Measurements from ENCODE around the gene HPCAL4.

DNA sequence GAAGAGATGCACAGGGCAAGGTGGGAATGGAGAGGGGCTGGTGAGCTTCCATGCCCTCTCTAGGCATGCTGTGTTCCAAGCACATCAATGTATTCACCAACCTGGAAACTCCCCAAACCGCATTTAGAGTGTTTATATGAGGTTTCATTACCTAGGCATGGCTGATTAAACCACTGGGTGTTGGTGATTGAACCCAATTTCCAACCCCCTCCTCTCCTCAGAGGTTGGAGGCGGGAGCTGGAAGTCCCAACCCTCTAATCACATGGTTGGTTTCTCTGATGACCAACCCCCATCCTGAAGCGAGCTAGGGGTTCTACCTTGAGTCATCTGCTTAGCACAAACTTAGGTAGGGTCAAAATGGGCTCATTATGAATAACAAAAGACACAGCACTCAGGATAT is 44.5 kb upstream of the HPCAL4 start:
- TF ChIP-seq, protein P1, sequence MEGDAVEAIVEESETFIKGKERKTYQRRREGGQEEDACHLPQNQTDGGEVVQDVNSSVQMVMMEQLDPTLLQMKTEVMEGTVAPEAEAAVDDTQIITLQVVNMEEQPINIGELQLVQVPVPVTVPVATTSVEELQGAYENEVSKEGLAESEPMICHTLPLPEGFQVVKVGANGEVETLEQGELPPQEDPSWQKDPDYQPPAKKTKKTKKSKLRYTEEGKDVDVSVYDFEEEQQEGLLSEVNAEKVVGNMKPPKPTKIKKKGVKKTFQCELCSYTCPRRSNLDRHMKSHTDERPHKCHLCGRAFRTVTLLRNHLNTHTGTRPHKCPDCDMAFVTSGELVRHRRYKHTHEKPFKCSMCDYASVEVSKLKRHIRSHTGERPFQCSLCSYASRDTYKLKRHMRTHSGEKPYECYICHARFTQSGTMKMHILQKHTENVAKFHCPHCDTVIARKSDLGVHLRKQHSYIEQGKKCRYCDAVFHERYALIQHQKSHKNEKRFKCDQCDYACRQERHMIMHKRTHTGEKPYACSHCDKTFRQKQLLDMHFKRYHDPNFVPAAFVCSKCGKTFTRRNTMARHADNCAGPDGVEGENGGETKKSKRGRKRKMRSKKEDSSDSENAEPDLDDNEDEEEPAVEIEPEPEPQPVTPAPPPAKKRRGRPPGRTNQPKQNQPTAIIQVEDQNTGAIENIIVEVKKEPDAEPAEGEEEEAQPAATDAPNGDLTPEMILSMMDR (conservative IDR thresholded peaks at IDR 0.05; ENCODE audit: low read depth in 2 of 2) = no peak
- TF ChIP-seq EZH2phosphoT487 (IDR thresholded peaks at IDR 0.05; ENCODE audit: unreplicated experiment) = no peak
- TF ChIP-seq EZH2 (IDR thresholded peaks at IDR 0.05; ENCODE audit: low read depth, unreplicated experiment) = no peak
- TF ChIP-seq, protein P2, sequence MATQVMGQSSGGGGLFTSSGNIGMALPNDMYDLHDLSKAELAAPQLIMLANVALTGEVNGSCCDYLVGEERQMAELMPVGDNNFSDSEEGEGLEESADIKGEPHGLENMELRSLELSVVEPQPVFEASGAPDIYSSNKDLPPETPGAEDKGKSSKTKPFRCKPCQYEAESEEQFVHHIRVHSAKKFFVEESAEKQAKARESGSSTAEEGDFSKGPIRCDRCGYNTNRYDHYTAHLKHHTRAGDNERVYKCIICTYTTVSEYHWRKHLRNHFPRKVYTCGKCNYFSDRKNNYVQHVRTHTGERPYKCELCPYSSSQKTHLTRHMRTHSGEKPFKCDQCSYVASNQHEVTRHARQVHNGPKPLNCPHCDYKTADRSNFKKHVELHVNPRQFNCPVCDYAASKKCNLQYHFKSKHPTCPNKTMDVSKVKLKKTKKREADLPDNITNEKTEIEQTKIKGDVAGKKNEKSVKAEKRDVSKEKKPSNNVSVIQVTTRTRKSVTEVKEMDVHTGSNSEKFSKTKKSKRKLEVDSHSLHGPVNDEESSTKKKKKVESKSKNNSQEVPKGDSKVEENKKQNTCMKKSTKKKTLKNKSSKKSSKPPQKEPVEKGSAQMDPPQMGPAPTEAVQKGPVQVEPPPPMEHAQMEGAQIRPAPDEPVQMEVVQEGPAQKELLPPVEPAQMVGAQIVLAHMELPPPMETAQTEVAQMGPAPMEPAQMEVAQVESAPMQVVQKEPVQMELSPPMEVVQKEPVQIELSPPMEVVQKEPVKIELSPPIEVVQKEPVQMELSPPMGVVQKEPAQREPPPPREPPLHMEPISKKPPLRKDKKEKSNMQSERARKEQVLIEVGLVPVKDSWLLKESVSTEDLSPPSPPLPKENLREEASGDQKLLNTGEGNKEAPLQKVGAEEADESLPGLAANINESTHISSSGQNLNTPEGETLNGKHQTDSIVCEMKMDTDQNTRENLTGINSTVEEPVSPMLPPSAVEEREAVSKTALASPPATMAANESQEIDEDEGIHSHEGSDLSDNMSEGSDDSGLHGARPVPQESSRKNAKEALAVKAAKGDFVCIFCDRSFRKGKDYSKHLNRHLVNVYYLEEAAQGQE (IDR thresholded peaks at IDR 0.05; ENCODE audit: unreplicated experiment) = no peak
- TF ChIP-seq POLR2AphosphoS5 (IDR thresholded peaks at IDR 0.05; ENCODE audit: low read depth) = no peak
- no peak for TF ChIP-seq NANOG (IDR thresholded peaks at IDR 0.05; ENCODE audit: borderline replicate concordance)
- TF ChIP-seq ZNF331 (CRISPR knock-in tag; IDR thresholded peaks at IDR 0.05; ENCODE audit: low read depth) = no peak
- TF ChIP-seq CREB1 (CRISPR knock-in tag; IDR thresholded peaks at IDR 0.05; ENCODE audit: low read depth) = no peak
- TF ChIP-seq ZNF114 (CRISPR knock-in tag; IDR thresholded peaks at IDR 0.05) = no peak
- TF ChIP-seq, protein P3, sequence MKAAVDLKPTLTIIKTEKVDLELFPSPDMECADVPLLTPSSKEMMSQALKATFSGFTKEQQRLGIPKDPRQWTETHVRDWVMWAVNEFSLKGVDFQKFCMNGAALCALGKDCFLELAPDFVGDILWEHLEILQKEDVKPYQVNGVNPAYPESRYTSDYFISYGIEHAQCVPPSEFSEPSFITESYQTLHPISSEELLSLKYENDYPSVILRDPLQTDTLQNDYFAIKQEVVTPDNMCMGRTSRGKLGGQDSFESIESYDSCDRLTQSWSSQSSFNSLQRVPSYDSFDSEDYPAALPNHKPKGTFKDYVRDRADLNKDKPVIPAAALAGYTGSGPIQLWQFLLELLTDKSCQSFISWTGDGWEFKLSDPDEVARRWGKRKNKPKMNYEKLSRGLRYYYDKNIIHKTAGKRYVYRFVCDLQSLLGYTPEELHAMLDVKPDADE (IDR thresholded peaks at IDR 0.05) = no peak
- no peak for TF ChIP-seq JUNB (IDR thresholded peaks at IDR 0.05; ENCODE audit: unreplicated experiment)
- TF ChIP-seq, protein P4, sequence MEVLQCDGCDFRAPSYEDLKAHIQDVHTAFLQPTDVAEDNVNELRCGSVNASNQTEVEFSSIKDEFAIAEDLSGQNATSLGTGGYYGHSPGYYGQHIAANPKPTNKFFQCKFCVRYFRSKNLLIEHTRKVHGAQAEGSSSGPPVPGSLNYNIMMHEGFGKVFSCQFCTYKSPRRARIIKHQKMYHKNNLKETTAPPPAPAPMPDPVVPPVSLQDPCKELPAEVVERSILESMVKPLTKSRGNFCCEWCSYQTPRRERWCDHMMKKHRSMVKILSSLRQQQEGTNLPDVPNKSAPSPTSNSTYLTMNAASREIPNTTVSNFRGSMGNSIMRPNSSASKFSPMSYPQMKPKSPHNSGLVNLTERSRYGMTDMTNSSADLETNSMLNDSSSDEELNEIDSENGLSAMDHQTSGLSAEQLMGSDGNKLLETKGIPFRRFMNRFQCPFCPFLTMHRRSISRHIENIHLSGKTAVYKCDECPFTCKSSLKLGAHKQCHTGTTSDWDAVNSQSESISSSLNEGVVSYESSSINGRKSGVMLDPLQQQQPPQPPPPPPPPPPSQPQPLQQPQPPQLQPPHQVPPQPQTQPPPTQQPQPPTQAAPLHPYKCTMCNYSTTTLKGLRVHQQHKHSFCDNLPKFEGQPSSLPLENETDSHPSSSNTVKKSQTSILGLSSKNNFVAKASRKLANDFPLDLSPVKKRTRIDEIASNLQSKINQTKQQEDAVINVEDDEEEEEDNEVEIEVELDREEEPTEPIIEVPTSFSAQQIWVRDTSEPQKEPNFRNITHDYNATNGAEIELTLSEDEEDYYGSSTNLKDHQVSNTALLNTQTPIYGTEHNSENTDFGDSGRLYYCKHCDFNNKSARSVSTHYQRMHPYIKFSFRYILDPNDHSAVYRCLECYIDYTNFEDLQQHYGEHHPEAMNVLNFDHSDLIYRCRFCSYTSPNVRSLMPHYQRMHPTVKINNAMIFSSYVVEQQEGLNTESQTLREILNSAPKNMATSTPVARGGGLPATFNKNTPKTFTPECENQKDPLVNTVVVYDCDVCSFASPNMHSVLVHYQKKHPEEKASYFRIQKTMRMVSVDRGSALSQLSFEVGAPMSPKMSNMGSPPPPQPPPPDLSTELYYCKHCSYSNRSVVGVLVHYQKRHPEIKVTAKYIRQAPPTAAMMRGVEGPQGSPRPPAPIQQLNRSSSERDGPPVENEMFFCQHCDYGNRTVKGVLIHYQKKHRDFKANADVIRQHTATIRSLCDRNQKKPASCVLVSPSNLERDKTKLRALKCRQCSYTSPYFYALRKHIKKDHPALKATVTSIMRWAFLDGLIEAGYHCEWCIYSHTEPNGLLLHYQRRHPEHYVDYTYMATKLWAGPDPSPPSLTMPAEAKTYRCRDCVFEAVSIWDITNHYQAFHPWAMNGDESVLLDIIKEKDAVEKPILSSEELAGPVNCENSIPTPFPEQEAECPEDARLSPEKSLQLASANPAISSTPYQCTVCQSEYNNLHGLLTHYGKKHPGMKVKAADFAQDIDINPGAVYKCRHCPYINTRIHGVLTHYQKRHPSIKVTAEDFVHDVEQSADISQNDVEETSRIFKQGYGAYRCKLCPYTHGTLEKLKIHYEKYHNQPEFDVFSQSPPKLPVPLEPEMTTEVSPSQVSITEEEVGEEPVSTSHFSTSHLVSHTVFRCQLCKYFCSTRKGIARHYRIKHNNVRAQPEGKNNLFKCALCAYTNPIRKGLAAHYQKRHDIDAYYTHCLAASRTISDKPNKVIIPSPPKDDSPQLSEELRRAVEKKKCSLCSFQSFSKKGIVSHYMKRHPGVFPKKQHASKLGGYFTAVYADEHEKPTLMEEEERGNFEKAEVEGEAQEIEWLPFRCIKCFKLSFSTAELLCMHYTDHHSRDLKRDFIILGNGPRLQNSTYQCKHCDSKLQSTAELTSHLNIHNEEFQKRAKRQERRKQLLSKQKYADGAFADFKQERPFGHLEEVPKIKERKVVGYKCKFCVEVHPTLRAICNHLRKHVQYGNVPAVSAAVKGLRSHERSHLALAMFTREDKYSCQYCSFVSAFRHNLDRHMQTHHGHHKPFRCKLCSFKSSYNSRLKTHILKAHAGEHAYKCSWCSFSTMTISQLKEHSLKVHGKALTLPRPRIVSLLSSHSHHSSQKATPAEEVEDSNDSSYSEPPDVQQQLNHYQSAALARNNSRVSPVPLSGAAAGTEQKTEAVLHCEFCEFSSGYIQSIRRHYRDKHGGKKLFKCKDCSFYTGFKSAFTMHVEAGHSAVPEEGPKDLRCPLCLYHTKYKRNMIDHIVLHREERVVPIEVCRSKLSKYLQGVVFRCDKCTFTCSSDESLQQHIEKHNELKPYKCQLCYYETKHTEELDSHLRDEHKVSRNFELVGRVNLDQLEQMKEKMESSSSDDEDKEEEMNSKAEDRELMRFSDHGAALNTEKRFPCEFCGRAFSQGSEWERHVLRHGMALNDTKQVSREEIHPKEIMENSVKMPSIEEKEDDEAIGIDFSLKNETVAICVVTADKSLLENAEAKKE (CRISPR knock-in tag; IDR thresholded peaks at IDR 0.05) = no peak

Measured in GM23338 (cell line).